T-helper 1 cell treated with Interleukin-12 subunit alpha and Interleukin-12 subunit beta and Interleukin-4 antibody, amounts not matched to agents 30 μg/mL and 1 μg/mL, for 36 hours (primary cell): ENCODE data around the gene ITGA8.
"Not testable (repeated sequence)": the region's sequence is repeated elsewhere in the genome, so short reads cannot be mapped to it uniquely, and the experiment has no call there.

Experiments used
- H3K27ac Mint-ChIP-seq: one replicate; pipeline ENCODE4 v1.8.0; 2021; ENCODE audit warnings: mild to moderate bottlenecking, mixed read lengths
- H3K27me3 Mint-ChIP-seq: one replicate; pipeline ENCODE4 v1.8.0; 2021; ENCODE audit warnings: low read depth, mixed read lengths
- H3K36me3 Mint-ChIP-seq: one replicate; pipeline ENCODE4 v1.8.0; 2021; ENCODE audit warnings: low read depth, mixed read lengths
- H3K4me1 Mint-ChIP-seq: one replicate; pipeline ENCODE4 v1.8.0; 2021; ENCODE audit warnings: low read depth, mixed read lengths
- H3K4me3 Mint-ChIP-seq: one replicate; pipeline ENCODE4 v1.8.0; 2021; ENCODE audit warnings: mild to moderate bottlenecking, moderate library complexity, mixed read lengths
- H3K9me3 Mint-ChIP-seq: one replicate; pipeline ENCODE4 v1.8.0; 2021; ENCODE audit warnings: mixed read lengths

Gene ITGA8

GRCh38 chr10:15485027-15485426 lies 234.7 kb downstream of the ITGA8 start:
- Mint-ChIP-seq H3K9me3 (no peaks in the 10 kb centered on the region), H3K36me3 (no peaks in the 10 kb centered on the region), H3K4me3 (no peak overlapping the region), H3K27ac (no peak overlapping the region), H3K4me1 (no peaks in the 10 kb centered on the region), H3K27me3 (no peaks in the 10 kb centered on the region)

GRCh38 chr10:15484128-15484527 lies 235.6 kb downstream of the ITGA8 start:
- H3K4me3 Mint-ChIP-seq, result no peak overlapping the region
- no peaks in the 10 kb centered on the region for H3K27me3 Mint-ChIP-seq
- H3K27ac Mint-ChIP-seq, result no peak overlapping the region
- no peaks in the 10 kb centered on the region for H3K9me3 Mint-ChIP-seq
- H3K36me3 Mint-ChIP-seq, result no peaks in the 10 kb centered on the region
- H3K4me1 Mint-ChIP-seq, result no peaks in the 10 kb centered on the region

GRCh38 chr10:15483215-15484075 lies 236.3 kb downstream of the ITGA8 start:
- Mint-ChIP-seq H3K9me3 (no peaks in the 10 kb centered on the region), H3K4me3 (no peak overlapping the region), H3K36me3 (no peaks in the 10 kb centered on the region), H3K27ac (no peak overlapping the region), H3K4me1 (no peaks in the 10 kb centered on the region), H3K27me3 (no peaks in the 10 kb centered on the region)

GRCh38 chr10:15482156-15482555 lies 237.6 kb downstream of the ITGA8 start:
- H3K4me1 Mint-ChIP-seq, result no peaks in the 10 kb centered on the region
- H3K27ac Mint-ChIP-seq, result no peak overlapping the region
- no peaks in the 10 kb centered on the region for H3K36me3 Mint-ChIP-seq

GRCh38 chr10:15478950-15479349 lies 240.8 kb downstream of the ITGA8 start:
- Mint-ChIP-seq H3K9me3 (no peaks in the 10 kb centered on the region), H3K36me3 (no peaks in the 10 kb centered on the region), H3K4me1 (no peaks in the 10 kb centered on the region), H3K27ac (no peak overlapping the region), H3K4me3 (no peak overlapping the region), H3K27me3 (peaks cover 9% of the 10 kb centered on the region)

More at GRCh38 chr10:15482156-15482555, 237.6 kb downstream of the ITGA8 start:
- Mint-ChIP-seq H3K4me3 (no peak overlapping the region), H3K27me3 (peaks cover 5% of the 10 kb centered on the region), H3K9me3 (no peaks in the 10 kb centered on the region)

- no peaks in the 10 kb centered on the region for H3K9me3 Mint-ChIP-seq
- no peaks in the 10 kb centered on the region for H3K36me3 Mint-ChIP-seq
- H3K27ac Mint-ChIP-seq, result no peak overlapping the region
- peaks cover 9% of the 10 kb centered on the region for H3K27me3 Mint-ChIP-seq
- H3K4me3 Mint-ChIP-seq, result no peak overlapping the region
- no peaks in the 10 kb centered on the region for H3K4me1 Mint-ChIP-seq
These were observed 241.3 kb downstream of the ITGA8 start for GRCh38 chr10:15478429-15478828.

GRCh38 chr10:15476337-15476736 lies 243.4 kb downstream of the ITGA8 start:
- Mint-ChIP-seq H3K27me3 (peaks cover 9% of the 10 kb centered on the region), H3K4me3 (no peak overlapping the region), H3K9me3 (no peaks in the 10 kb centered on the region), H3K36me3 (no peaks in the 10 kb centered on the region), H3K27ac (no peak overlapping the region), H3K4me1 (no peaks in the 10 kb centered on the region)

- H3K27ac Mint-ChIP-seq, H3K36me3 Mint-ChIP-seq, H3K4me3 Mint-ChIP-seq, H3K27me3 Mint-ChIP-seq, H3K9me3 Mint-ChIP-seq, H3K4me1 Mint-ChIP-seq: not testable (repeated sequence)
These were observed 244.3 kb downstream of the ITGA8 start for GRCh38 chr10:15475439-15475838.

GRCh38 chr10:15474671-15475070 lies 245.1 kb downstream of the ITGA8 start:
- H3K36me3 Mint-ChIP-seq, result no peaks in the 10 kb centered on the region
- H3K4me3 Mint-ChIP-seq, result no peak overlapping the region
- H3K9me3 Mint-ChIP-seq, result no peaks in the 10 kb centered on the region
- H3K27ac Mint-ChIP-seq, result no peak overlapping the region
- no peaks in the 10 kb centered on the region for H3K4me1 Mint-ChIP-seq
- peaks cover 9% of the 10 kb centered on the region for H3K27me3 Mint-ChIP-seq

GRCh38 chr10:15473396-15473767 lies 246.3 kb downstream of the ITGA8 start:
- Mint-ChIP-seq H3K27me3 (peaks cover 9% of the 10 kb centered on the region), H3K4me3 (no peak overlapping the region), H3K27ac (no peak overlapping the region), H3K4me1 (no peaks in the 10 kb centered on the region), H3K9me3 (no peaks in the 10 kb centered on the region), H3K36me3 (no peaks in the 10 kb centered on the region)

GRCh38 chr10:15472431-15473395 lies 247.0 kb downstream of the ITGA8 start:
- no peak overlapping the region for H3K27ac Mint-ChIP-seq

GRCh38 chr10:15472008-15472407 lies 247.7 kb downstream of the ITGA8 start:
- Mint-ChIP-seq H3K4me3 (no peak overlapping the region), H3K9me3 (no peaks in the 10 kb centered on the region), H3K36me3 (no peaks in the 10 kb centered on the region), H3K4me1 (no peaks in the 10 kb centered on the region), H3K27me3 (peaks cover 5% of the 10 kb centered on the region), H3K27ac (no peak overlapping the region)

More at GRCh38 chr10:15472431-15473395, 247.0 kb downstream of the ITGA8 start:
- H3K9me3 Mint-ChIP-seq, result no peaks in the 10 kb centered on the region
- no peaks in the 10 kb centered on the region for H3K36me3 Mint-ChIP-seq
- no peaks in the 10 kb centered on the region for H3K4me1 Mint-ChIP-seq
- peaks cover 9% of the 10 kb centered on the region for H3K27me3 Mint-ChIP-seq
- no peak overlapping the region for H3K4me3 Mint-ChIP-seq

- H3K36me3 Mint-ChIP-seq, result no peaks in the 10 kb centered on the region
- no peaks in the 10 kb centered on the region for H3K4me1 Mint-ChIP-seq
- no peak overlapping the region for H3K4me3 Mint-ChIP-seq
- H3K27me3 Mint-ChIP-seq, result no peaks in the 10 kb centered on the region
- H3K9me3 Mint-ChIP-seq, result no peaks in the 10 kb centered on the region
- H3K27ac Mint-ChIP-seq, result no peak overlapping the region
These were observed 250.6 kb downstream of the ITGA8 start for GRCh38 chr10:15469111-15469510.

- no peak overlapping the region for H3K4me3 Mint-ChIP-seq
- H3K9me3 Mint-ChIP-seq, result no peaks in the 10 kb centered on the region
- no peaks in the 10 kb centered on the region for H3K27me3 Mint-ChIP-seq
- no peak overlapping the region for H3K27ac Mint-ChIP-seq
- no peaks in the 10 kb centered on the region for H3K4me1 Mint-ChIP-seq
- H3K36me3 Mint-ChIP-seq, result no peaks in the 10 kb centered on the region
These were observed 255.3 kb downstream of the ITGA8 start for GRCh38 chr10:15464381-15464780.
